Left lung (tissue), 10 donors: ENCODE results near the gene TCEA3. TPM values are rescaled to one million over a fixed set of nuclear protein-coding genes. Genes with fewer than 3 reads are reported as not detected.

Experiments used
- ATAC-seq: fragments of 200-7000 bp; cut with Tn5 transposase; one replicate; pipeline ENCODE4 v1.9.1; 2020; ENCODE audit warnings: moderate library complexity
- DNase-seq, 4 donors: peaks; one replicate each; pipeline ENCODE4 v3.0.0-alpha.2; 2013 to 2020
- H3K27ac ChIP-seq, 2 donors: fragments of 200-600 bp; sonication (generic) in 1 of 2; one replicate each; pipeline versions ENCODE4 v1.5.0 to v1.8.0; 2020 to 2021
- H3K27me3 ChIP-seq, 2 donors: fragments of 200-600 bp; sonication (generic) in 1 of 2; one replicate each; pipeline versions ENCODE4 v1.5.0 to v1.8.0; 2020 to 2021
- H3K36me3 ChIP-seq, 2 donors: fragments of 200-600 bp; sonication (generic) in 1 of 2; one replicate each; pipeline versions ENCODE4 v1.5.0 to v1.8.0; 2020 to 2021
- H3K4me1 ChIP-seq, 2 donors: fragments of 200-600 bp; one replicate each; pipeline ENCODE4 v1.8.0; 2021
- H3K4me3 ChIP-seq, 2 donors: fragments of 200-600 bp; sonication (generic) in 1 of 2; one replicate each; pipeline versions ENCODE4 v1.5.0 to v1.8.0; 2020 to 2021; ENCODE audit warnings: mild to moderate bottlenecking in 1 of 2
- H3K9me3 ChIP-seq, 2 donors: fragments of 200-600 bp; sonication (generic) in 1 of 2; one replicate each; pipeline versions ENCODE4 v1.5.0 to v1.8.0; 2020 to 2021
- intact Hi-C, 2 donors: fragments of 100-400 bp; cut with DNase I; formaldehyde crosslinking; loops; one replicate each; pipeline versions ENCODE4 v1.11.2 to v1.14.2; 2022
- polyA plus RNA-seq, 6 donors: library from polyadenylated mRNA; unstranded; fragments of 120-200 nt; gene quantifications; one replicate each; pipeline ENCODE4 v1.2.1, GENCODE V29; 2013; ENCODE audit not compliant: insufficient read length in 6 of 6
- total RNA-seq, 2 donors: library from RNA; stranded (reverse); fragmentation: NEBNext Ultra II Directional; extraction: Animal tissue kit (Norgen Biotek cat#: 25700); gene quantifications; one replicate each; pipeline ENCODE4 v1.2.1, GENCODE V29; 2021
- TF ChIP-seq, protein P1 (sequence below), 2 donors: fragments of 200-600 bp; sonication (generic) in 1 of 2; IDR thresholded peaks; one replicate each; pipeline versions ENCODE4 v1.5.0 to v1.8.0; 2021; ENCODE audit warnings: antibody characterized with exemption in 2 of 2
- donor health status: DM: no; HTN: yes; CAD: no.
- donor health status: DM: no; HTN: no; CAD: no.

The TCEA3 gene
- total and polyA plus RNA-seq, 8 donors, result 15.5 to 43.2 (median 28.0) TPM

DNA sequence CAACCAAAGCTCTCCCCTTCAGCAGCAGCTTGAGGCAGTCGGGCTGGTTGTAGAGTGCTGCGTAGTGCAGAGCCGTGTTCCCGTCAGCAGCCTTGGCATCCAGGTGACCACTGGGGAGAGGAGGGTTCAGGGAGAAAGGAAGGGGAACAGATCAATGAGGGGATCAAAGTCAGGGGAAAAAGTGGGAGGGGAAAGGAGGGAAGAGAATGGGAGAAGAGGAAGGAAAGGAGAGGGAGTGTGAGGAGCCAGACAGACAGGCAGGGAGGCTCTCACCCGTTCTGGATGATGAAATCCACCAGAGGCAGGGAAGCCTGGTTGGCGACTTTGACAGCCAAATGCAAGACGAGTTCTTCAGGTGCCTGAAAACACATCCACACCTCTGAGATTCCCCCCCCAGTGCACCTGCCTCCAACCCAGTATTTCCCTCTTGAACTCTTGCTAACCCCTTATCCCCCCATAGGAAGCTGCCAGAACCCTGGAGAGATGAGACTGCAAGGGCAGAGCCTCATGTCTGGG lies 9.8 kb upstream of the TCEA3 start:
- no peak for ATAC-seq
- peaks cover 0 to 47% of the 10 kb centered on the region in 2 donors for H3K36me3 ChIP-seq
- intact Hi-C loops, result no loop called here
- H3K27ac ChIP-seq, result no peak overlapping the region
- DNase-seq, result no peak
- H3K27me3 ChIP-seq, result peaks cover 0 to 9% of the 10 kb centered on the region in 2 donors
- no peaks in the 10 kb centered on the region for H3K9me3 ChIP-seq
- no peaks in the 10 kb centered on the region for H3K4me1 ChIP-seq
- TF ChIP-seq, protein P1, sequence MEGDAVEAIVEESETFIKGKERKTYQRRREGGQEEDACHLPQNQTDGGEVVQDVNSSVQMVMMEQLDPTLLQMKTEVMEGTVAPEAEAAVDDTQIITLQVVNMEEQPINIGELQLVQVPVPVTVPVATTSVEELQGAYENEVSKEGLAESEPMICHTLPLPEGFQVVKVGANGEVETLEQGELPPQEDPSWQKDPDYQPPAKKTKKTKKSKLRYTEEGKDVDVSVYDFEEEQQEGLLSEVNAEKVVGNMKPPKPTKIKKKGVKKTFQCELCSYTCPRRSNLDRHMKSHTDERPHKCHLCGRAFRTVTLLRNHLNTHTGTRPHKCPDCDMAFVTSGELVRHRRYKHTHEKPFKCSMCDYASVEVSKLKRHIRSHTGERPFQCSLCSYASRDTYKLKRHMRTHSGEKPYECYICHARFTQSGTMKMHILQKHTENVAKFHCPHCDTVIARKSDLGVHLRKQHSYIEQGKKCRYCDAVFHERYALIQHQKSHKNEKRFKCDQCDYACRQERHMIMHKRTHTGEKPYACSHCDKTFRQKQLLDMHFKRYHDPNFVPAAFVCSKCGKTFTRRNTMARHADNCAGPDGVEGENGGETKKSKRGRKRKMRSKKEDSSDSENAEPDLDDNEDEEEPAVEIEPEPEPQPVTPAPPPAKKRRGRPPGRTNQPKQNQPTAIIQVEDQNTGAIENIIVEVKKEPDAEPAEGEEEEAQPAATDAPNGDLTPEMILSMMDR (IDR thresholded peaks at IDR 0.05), result no peak
- no peak overlapping the region for H3K4me3 ChIP-seq

DNA sequence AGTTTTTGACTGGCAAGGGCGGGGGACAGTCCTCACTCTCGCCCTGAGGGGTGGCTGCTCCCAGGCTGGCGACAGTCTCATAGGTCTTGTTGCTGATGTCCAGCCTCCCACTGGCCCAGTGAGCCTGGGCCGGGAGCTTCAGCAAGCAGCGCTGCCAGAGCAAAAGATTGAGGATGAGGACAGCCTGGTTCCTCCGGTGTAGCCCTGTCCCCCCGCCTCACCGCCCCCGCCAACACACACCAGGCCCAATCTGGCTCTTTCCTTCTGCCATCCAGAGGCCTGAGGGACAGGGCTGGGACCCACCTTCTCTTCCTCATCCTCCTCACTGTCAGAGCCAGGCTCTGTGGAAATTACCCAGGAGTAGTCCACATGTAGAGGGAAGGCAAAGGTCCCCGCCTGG lies 8.6 kb upstream of the TCEA3 start:
- H3K4me3 ChIP-seq, result no peak overlapping the region
- H3K4me1 ChIP-seq, result no peaks in the 10 kb centered on the region
- H3K9me3 ChIP-seq, result no peaks in the 10 kb centered on the region
- intact Hi-C loops, result no loop called here
- ATAC-seq (no peak), DNase-seq (no peak)
- TF ChIP-seq, protein P1 (IDR thresholded peaks at IDR 0.05), result no peak
- H3K36me3 ChIP-seq, result peaks cover 0 to 57% of the 10 kb centered on the region in 2 donors
- no peak overlapping the region for H3K27ac ChIP-seq
- H3K27me3 ChIP-seq, result peaks cover 0 to 9% of the 10 kb centered on the region in 2 donors

DNA sequence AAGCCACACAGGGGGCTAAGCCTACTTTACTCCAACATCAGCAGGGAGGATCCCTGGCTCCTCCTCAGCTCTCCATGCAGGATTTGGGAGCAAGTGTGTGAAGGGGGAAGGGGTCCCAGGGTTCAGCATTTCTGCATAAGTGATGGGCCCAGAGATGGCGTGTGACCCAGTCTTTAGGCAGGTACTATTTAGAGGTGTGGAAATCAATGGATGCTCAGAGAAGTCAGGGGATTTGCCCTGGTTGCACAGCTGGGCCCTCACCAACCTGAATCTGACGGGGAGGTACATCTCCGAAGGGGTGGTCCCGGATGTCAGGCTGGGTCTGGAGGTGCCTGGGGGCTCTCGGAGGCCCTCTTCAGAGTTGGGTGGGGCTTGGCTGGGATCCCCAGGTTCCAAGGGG lies 6.9 kb upstream of the TCEA3 start:
- peaks cover 0 to 6% of the 10 kb centered on the region in 2 donors for H3K27me3 ChIP-seq
- no peak overlapping the region for H3K27ac ChIP-seq
- no peak overlapping the region for H3K4me3 ChIP-seq
- TF ChIP-seq, protein P1 (IDR thresholded peaks at IDR 0.05), result no peak
- DNase-seq (no peak), ATAC-seq (no peak)
- H3K4me1 ChIP-seq, result no peaks in the 10 kb centered on the region
- peaks cover 0 to 52% of the 10 kb centered on the region in 2 donors for H3K36me3 ChIP-seq
- no peaks in the 10 kb centered on the region for H3K9me3 ChIP-seq
- intact Hi-C loops, result no loop called here

DNA sequence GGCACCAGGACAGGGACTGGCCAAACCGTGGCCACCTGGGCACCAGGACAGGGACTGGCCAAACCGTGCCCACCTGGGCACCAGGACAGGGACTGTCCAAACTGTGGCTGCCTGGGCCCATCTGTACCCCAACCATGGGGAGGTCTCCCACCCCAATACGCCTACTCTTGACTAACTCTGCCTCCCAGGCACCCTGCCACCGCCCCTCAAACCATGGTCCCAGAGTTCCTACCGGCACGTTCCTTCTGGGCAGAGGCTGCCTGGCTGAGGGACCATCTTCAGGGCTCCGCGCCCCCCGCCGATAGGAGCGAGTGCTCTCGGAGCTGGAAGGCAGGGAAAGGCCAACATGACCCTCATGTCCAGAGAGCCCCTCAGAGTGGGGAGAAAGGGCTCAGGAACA lies 6.3 kb upstream of the TCEA3 start:
- Histone ChIP-seq H3K36me3 (peaks cover 0 to 50% of the 10 kb centered on the region in 2 donors), H3K9me3 (no peaks in the 10 kb centered on the region)
- no peak for ATAC-seq

DNA sequence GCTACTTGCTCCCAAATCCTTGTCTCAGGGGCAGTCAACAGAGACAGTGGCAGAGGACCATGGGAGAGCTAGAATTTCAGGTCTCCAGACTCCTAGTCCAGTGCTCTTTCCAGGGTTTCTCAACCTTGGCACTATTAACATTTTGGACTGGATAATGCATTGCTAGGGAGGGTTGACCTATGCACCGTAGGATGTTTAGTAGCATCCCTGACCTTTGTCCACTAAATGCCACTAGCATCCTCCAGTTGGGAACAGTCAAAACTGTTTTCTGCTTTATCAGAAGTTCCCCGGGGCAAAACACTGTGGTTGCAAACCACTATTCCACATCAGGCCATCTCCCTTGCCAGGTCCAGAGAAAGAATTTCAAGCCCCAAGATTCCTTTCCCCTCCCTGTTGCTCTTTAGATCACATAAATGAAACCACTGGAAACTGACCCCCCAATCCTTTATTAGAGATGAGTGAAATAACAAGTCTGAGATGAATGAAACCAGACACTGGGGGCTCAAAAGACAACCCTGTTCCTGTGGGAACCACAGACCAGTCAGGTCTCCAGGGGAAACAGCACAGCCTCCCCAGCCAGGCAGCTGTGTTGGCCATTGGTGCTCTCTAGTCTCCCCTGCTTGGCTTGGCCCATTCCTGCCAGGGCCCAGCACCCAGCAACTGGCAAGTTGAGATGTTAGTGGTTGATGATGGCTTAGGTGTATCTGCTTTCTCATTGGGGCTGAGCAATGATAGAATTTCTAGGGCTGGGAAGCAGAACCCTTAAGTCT lies 3.8 kb upstream of the TCEA3 start:
- intact Hi-C loops, result no loop called here
- H3K4me3 ChIP-seq, result no peak overlapping the region
- TF ChIP-seq, protein P1 (IDR thresholded peaks at IDR 0.05), result no peak
- H3K27me3 ChIP-seq, result peaks cover 0 to 34% of the 10 kb centered on the region in 2 donors
- no peak for DNase-seq
- peaks cover 0 to 43% of the 10 kb centered on the region in 2 donors for H3K36me3 ChIP-seq
- peaks cover 1 to 16% of the 10 kb centered on the region in 2 donors for H3K4me1 ChIP-seq
- no peak overlapping the region for H3K27ac ChIP-seq
- H3K9me3 ChIP-seq, result no peaks in the 10 kb centered on the region
- ATAC-seq, result no peak

More for the DNA sequence above, 6.3 kb upstream of the TCEA3 start:
- peaks cover 0 to 9% of the 10 kb centered on the region in 2 donors for H3K27me3 ChIP-seq
- no peaks in the 10 kb centered on the region for H3K4me1 ChIP-seq
- no peak overlapping the region for H3K4me3 ChIP-seq
- TF ChIP-seq, protein P1 (IDR thresholded peaks at IDR 0.05), result no peak
- no peak overlapping the region for H3K27ac ChIP-seq
- DNase-seq, result no peak
- intact Hi-C loops, result no loop called here
